Activated CD8-positive, alpha-beta memory T cell treated with anti-CD3 and anti-CD28 coated beads, Interleukin-2, amount 10 ng/mL, durations not matched to agents 7 days and 5 days (primary cell): ENCODE data around the gene TMEM163. TPM values are rescaled to one million over a fixed set of nuclear protein-coding genes. Genes with fewer than 3 reads are reported as not detected.
A peak's percentile ranks its signal among the peaks of the same experiment; 100 is the strongest.

ENCODE experiments used
- ATAC-seq: fragments of 150-1000 bp; cut with Tn5 transposase; one replicate; pipeline ENCODE4 v1.10.0; 2021; ENCODE audit warnings: moderate library complexity
- CTCF ChIA-PET: fragments of 350-600 bp; sonication (Branson Sonifier 250); formaldehyde crosslinking; loops from one replicate; lab custom pipeline; 2021; ENCODE audit warnings: antibody characterized with exemption; lab: Charles Lee
- DNase-seq: peaks from one replicate; pipeline ENCODE4 v3.0.0-alpha.2; 2020
- H3K27ac Mint-ChIP-seq: one replicate; pipeline ENCODE4 v1.8.0; 2021; ENCODE audit warnings: mild to moderate bottlenecking, mixed read lengths
- H3K27me3 Mint-ChIP-seq: one replicate; pipeline ENCODE4 v1.8.0; 2021; ENCODE audit warnings: mixed read lengths
- H3K36me3 Mint-ChIP-seq: one replicate; pipeline ENCODE4 v1.8.0; 2021; ENCODE audit warnings: mild to moderate bottlenecking, mixed read lengths
- H3K4me1 Mint-ChIP-seq: one replicate; pipeline ENCODE4 v1.8.0; 2021; ENCODE audit warnings: mixed read lengths
- H3K4me3 Mint-ChIP-seq: one replicate; pipeline ENCODE4 v1.8.0; 2021; ENCODE audit warnings: mild to moderate bottlenecking, moderate library complexity, mixed read lengths
- H3K9me3 Mint-ChIP-seq: one replicate; pipeline ENCODE4 v1.8.0; 2022; ENCODE audit warnings: low read depth, mixed read lengths
- total RNA-seq, 2 experiments: library from RNA; stranded (reverse); gene quantifications; one replicate each; pipeline ENCODE4 v1.2.3, GENCODE V29; 2021

TMEM163 gene
- total RNA-seq, 2 experiments from 2014 or later = 2.1 to 2.3 TPM

GRCh38 chr2:134677856-134678756, 40.7 kb downstream of the TMEM163 start:
- no peak overlapping the region for H3K27ac Mint-ChIP-seq
- CTCF ChIA-PET = interaction anchor here (0.8 to 2.6 kb wide), 5 partner anchors 8 to 36 kb away, joined by 3 to 16 read pairs (median 4); no protein-coding TSS in a partner anchor
- peaks cover 18% of the 10 kb centered on the region for H3K27me3 Mint-ChIP-seq
- peaks cover 23% of the 10 kb centered on the region for H3K36me3 Mint-ChIP-seq
- DNase-seq = no peak
- no peak overlapping the region for H3K4me3 Mint-ChIP-seq
- peaks cover 66% of the 10 kb centered on the region for H3K4me1 Mint-ChIP-seq
- no peak for ATAC-seq
- H3K9me3 Mint-ChIP-seq = no peaks in the 10 kb centered on the region

GRCh38 chr2:134676960-134677359, 41.8 kb downstream of the TMEM163 start:
- Mint-ChIP-seq H3K36me3 (peaks cover 20% of the 10 kb centered on the region), H3K27ac (peak overlapping the region; percentile 75), H3K4me3 (peak overlapping the region; percentile 31), H3K27me3 (peaks cover 19% of the 10 kb centered on the region), H3K9me3 (no peaks in the 10 kb centered on the region), H3K4me1 (peaks cover 59% of the 10 kb centered on the region)
- DNase-seq (peak; percentile 61), ATAC-seq (peak; percentile 45)
- CTCF ChIA-PET = interaction anchor here (1.1 to 2.0 kb wide), 3 partner anchors 11 to 20 kb away, joined by 3 to 5 read pairs (median 4); no protein-coding TSS in a partner anchor

DNA sequence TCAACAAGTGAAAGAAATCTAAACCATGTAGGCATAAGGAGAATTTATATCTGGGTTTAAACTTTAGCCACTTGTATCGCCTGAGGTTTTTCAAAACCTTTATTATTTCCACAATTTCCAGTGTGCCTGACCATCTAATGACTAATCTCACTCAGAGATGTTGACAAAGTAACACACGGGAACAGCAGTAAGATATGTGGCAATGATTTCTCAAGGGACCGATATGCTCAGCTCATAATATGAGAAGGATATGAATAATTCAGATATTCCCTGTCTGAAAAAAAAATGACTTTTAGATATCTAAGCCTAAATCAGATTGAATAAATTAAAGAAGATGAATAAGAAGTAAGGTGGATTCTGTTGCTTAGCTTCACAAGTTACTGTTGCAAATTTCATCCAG, 43.5 kb downstream of the TMEM163 start:
- Mint-ChIP-seq H3K36me3 (peaks cover 14% of the 10 kb centered on the region), H3K4me3 (no peak overlapping the region), H3K27me3 (peaks cover 17% of the 10 kb centered on the region), H3K4me1 (peaks cover 57% of the 10 kb centered on the region), H3K9me3 (no peaks in the 10 kb centered on the region), H3K27ac (no peak overlapping the region)
- CTCF ChIA-PET = no interaction called here
- DNase-seq (no peak), ATAC-seq (no peak)

GRCh38 chr2:134674687-134675086, 44.1 kb downstream of the TMEM163 start:
- H3K27me3 Mint-ChIP-seq = peaks cover 16% of the 10 kb centered on the region
- H3K4me1 Mint-ChIP-seq = peaks cover 59% of the 10 kb centered on the region
- CTCF ChIA-PET = no interaction called here
- no peaks in the 10 kb centered on the region for H3K9me3 Mint-ChIP-seq
- no peak overlapping the region for H3K4me3 Mint-ChIP-seq
- DNase-seq (no peak), ATAC-seq (no peak)
- H3K27ac Mint-ChIP-seq = no peak overlapping the region
- peaks cover 14% of the 10 kb centered on the region for H3K36me3 Mint-ChIP-seq

GRCh38 chr2:134671513-134671912, 47.3 kb downstream of the TMEM163 start:
- peak overlapping the region; percentile 77 for H3K27ac Mint-ChIP-seq
- no peaks in the 10 kb centered on the region for H3K9me3 Mint-ChIP-seq
- H3K27me3 Mint-ChIP-seq = peaks cover 20% of the 10 kb centered on the region
- H3K4me1 Mint-ChIP-seq = peaks cover 62% of the 10 kb centered on the region
- peak; percentile 28 for ATAC-seq
- H3K4me3 Mint-ChIP-seq = no peak overlapping the region
- CTCF ChIA-PET = interaction anchor here (1.2 to 7.3 kb wide), 4 partner anchors 8 to 33 kb away, joined by 4 to 41 read pairs (median 11); no protein-coding TSS in a partner anchor
- peaks cover 9% of the 10 kb centered on the region for H3K36me3 Mint-ChIP-seq
- DNase-seq = peak; percentile 62

GRCh38 chr2:134670955-134671354, 47.8 kb downstream of the TMEM163 start:
- Mint-ChIP-seq H3K27ac (peak overlapping the region; percentile 77), H3K4me1 (peaks cover 66% of the 10 kb centered on the region)

GRCh38 chr2:134669731-134670669, 48.8 kb downstream of the TMEM163 start:
- peak; percentile 80 for DNase-seq
- Mint-ChIP-seq H3K4me3 (peak overlapping the region; percentile 6), H3K36me3 (peaks cover 9% of the 10 kb centered on the region), H3K4me1 (peaks cover 75% of the 10 kb centered on the region), H3K9me3 (no peaks in the 10 kb centered on the region), H3K27ac (peak overlapping the region; percentile 77), H3K27me3 (peaks cover 24% of the 10 kb centered on the region)
- CTCF ChIA-PET = interaction anchor here (0.9 to 7.3 kb wide), 7 partner anchors 9 to 86 kb away, joined by 3 to 41 read pairs (median 5); no protein-coding TSS in a partner anchor
- ATAC-seq = peak; percentile 46

More at GRCh38 chr2:134670955-134671354, 47.8 kb downstream of the TMEM163 start:
- H3K4me3 Mint-ChIP-seq = peak overlapping the region; percentile 37
- ATAC-seq (no peak), DNase-seq (peak; percentile 42)
- no peaks in the 10 kb centered on the region for H3K9me3 Mint-ChIP-seq
- H3K36me3 Mint-ChIP-seq = peaks cover 9% of the 10 kb centered on the region
- CTCF ChIA-PET = interaction anchor here (1.1 to 7.3 kb wide), 6 partner anchors 9 to 43 kb away, joined by 3 to 41 read pairs (median 6); no protein-coding TSS in a partner anchor
- H3K27me3 Mint-ChIP-seq = peaks cover 23% of the 10 kb centered on the region

DNA sequence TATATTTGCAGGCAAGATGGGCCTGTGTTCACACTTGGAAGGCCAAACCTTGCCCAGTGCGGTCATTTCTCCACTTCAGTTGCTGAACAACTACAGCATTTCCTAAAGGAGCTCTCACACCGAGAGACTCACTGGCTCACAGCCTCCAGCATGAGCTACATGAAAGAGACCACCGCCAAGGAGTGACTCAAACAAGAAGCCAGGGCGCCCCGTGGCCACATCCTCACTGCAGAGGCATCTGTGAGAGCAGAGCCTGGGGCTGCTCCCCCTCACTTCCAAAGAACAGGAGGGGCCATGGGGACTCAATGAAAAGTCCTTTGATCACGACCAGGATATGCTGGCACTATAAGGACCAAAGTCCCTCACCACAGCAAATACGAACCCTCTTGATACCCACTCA, 50.0 kb downstream of the TMEM163 start:
- peak overlapping the region; percentile 31 for H3K4me3 Mint-ChIP-seq
- peak; percentile 86 for ATAC-seq
- peaks cover 2% of the 10 kb centered on the region for H3K36me3 Mint-ChIP-seq
- H3K4me1 Mint-ChIP-seq = peaks cover 82% of the 10 kb centered on the region
- peak; percentile 97 for DNase-seq
- H3K27me3 Mint-ChIP-seq = peaks cover 26% of the 10 kb centered on the region
- CTCF ChIA-PET = interaction anchor here (0.6 to 7.3 kb wide), 6 partner anchors 10 to 85 kb away, joined by 3 to 41 read pairs (median 6); no protein-coding TSS in a partner anchor
- H3K9me3 Mint-ChIP-seq = no peaks in the 10 kb centered on the region
- H3K27ac Mint-ChIP-seq = peak overlapping the region; percentile 77

GRCh38 chr2:134667541-134667940, 51.3 kb downstream of the TMEM163 start:
- CTCF ChIA-PET = interaction anchor here (0.9 to 7.3 kb wide), 2 partner anchors 8 to 47 kb away, joined by 3 to 41 read pairs; no protein-coding TSS in a partner anchor
- H3K36me3 Mint-ChIP-seq = no peaks in the 10 kb centered on the region
- H3K4me3 Mint-ChIP-seq = no peak overlapping the region
- H3K4me1 Mint-ChIP-seq = peaks cover 80% of the 10 kb centered on the region
- H3K27ac Mint-ChIP-seq = peak overlapping the region; percentile 77
- ATAC-seq (no peak), DNase-seq (no peak)
- H3K27me3 Mint-ChIP-seq = peaks cover 26% of the 10 kb centered on the region
- H3K9me3 Mint-ChIP-seq = no peaks in the 10 kb centered on the region

GRCh38 chr2:134667081-134667480, 51.7 kb downstream of the TMEM163 start:
- H3K9me3 Mint-ChIP-seq = no peaks in the 10 kb centered on the region
- DNase-seq (no peak), ATAC-seq (no peak)
- H3K27ac Mint-ChIP-seq = no peak overlapping the region
- H3K4me1 Mint-ChIP-seq = peaks cover 78% of the 10 kb centered on the region
- peaks cover 26% of the 10 kb centered on the region for H3K27me3 Mint-ChIP-seq
- H3K36me3 Mint-ChIP-seq = no peaks in the 10 kb centered on the region
- CTCF ChIA-PET = interaction anchor here (0.9 to 7.3 kb wide), 2 partner anchors 8 to 46 kb away, joined by 3 to 41 read pairs; no protein-coding TSS in a partner anchor
- H3K4me3 Mint-ChIP-seq = no peak overlapping the region

DNA sequence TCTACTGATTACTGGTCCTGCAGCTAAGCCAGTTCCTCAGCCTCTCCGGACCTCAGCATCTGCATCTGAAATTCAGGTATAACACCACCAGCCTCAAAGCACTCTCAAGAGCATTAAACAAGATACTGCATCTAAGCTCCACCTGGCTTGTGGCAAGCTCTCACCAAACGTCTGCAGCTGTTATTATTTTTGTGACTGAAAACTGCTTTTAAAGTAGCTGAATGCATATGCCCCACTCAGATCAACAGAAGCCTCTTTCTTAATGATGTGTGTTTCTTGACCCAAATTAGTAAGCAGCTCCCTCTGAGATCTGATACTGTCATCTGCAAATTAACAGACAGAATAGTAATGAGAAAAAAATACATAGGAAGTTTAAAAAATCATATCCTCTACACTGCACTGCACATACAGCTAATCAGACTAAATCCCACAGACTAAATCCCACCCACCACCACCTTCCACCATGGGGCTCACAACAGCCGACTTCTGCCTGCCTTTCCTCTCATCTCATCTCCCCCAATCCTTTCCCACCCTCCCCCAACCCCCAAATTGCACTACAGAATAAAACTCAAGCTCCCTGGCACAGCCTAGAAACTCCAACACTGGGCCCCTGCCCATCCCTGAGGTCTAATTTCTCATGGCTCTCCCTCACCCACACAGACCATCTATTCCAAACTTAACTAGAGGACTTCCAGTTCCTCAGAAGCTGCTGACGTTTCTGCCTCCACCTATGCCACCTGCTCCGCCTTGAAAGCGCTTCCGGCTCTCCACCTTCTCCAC, 52.9 kb downstream of the TMEM163 start:
- peaks cover 26% of the 10 kb centered on the region for H3K27me3 Mint-ChIP-seq
- no peak for DNase-seq
- CTCF ChIA-PET = interaction anchor here (0.6 to 1.5 kb wide), 7 partner anchors 9 to 180 kb away, joined by 3 read pairs; no protein-coding TSS in a partner anchor
- H3K9me3 Mint-ChIP-seq = no peaks in the 10 kb centered on the region
- ATAC-seq = no peak
- H3K4me3 Mint-ChIP-seq = no peak overlapping the region
- H3K36me3 Mint-ChIP-seq = no peaks in the 10 kb centered on the region
- peak overlapping the region; percentile 15 for H3K27ac Mint-ChIP-seq
- H3K4me1 Mint-ChIP-seq = peaks cover 72% of the 10 kb centered on the region
